Spleen (tissue), 11 donors: ENCODE measurements around the gene TMA7. TPM values are rescaled to one million over a fixed set of nuclear protein-coding genes. Genes with fewer than 3 reads are reported as not detected.
"Not testable (repeated sequence)": the region's sequence is repeated elsewhere in the genome, so short reads cannot be mapped to it uniquely, and the experiment has no call there.

Experiments
- DNase-seq: peaks from one replicate; pipeline ENCODE4 v3.0.0-alpha.2; 2020
- H3K27ac ChIP-seq, 8 donors: fragments of 200-600 bp; sonication (generic) in 7 of 8; 1 replicate in 4 of 8; 2 replicates in 4 of 8; pipeline versions ENCODE4 v1.5.0 to v1.8.0; 2016 to 2021; ENCODE audit warnings: inconsistent platforms in 4 of 8, mild to moderate bottlenecking in 4 of 8, moderate library complexity in 1 of 8
- H3K27me3 ChIP-seq, 7 donors: fragments of 200-600 bp; sonication (generic) in 6 of 7; replicated peaks in 1 of 7; 1 replicate in 4 of 7; 2 replicates in 3 of 7; pipeline versions ENCODE4 v1.5.0 to v1.8.0; 2016 to 2021; ENCODE audit warnings: inconsistent platforms in 3 of 7, mild to moderate bottlenecking in 1 of 7
- H3K36me3 ChIP-seq, 6 donors: fragments of 200-600 bp; sonication (generic) in 5 of 6; 1 replicate in 4 of 6; 2 replicates in 2 of 6; pipeline versions ENCODE4 v1.5.0 to v1.8.0; 2016 to 2021; ENCODE audit warnings: inconsistent platforms in 2 of 6
- H3K4me1 ChIP-seq, 6 donors: fragments of 200-600 bp; sonication (generic) in 5 of 6; 1 replicate in 3 of 6; 2 replicates in 3 of 6; pipeline versions ENCODE4 v1.5.0 to v1.8.0; 2016 to 2021; ENCODE audit warnings: inconsistent platforms in 3 of 6
- H3K4me3 ChIP-seq, 8 donors: fragments of 200-600 bp; sonication (generic) in 7 of 8; 1 replicate in 4 of 8; 2 replicates in 4 of 8; pipeline versions ENCODE4 v1.5.0 to v1.8.0; 2016 to 2021; ENCODE audit warnings: inconsistent platforms in 4 of 8, mild to moderate bottlenecking in 4 of 8, moderate library complexity in 2 of 8
- H3K9me3 ChIP-seq, 8 donors: fragments of 200-600 bp; sonication (generic) in 7 of 8; 1 replicate in 4 of 8; 2 replicates in 4 of 8; pipeline versions ENCODE4 v1.5.0 to v1.8.0; 2016 to 2021; ENCODE audit warnings: inconsistent platforms in 4 of 8
- POLR2A ChIP-seq, 3 donors: fragments of 450-650 bp; IDR thresholded peaks; one replicate each; pipeline ENCODE4 v1.5.1; 2017; ENCODE audit warnings: antibody characterized with exemption in 3 of 3, mild to moderate bottlenecking in 1 of 3
- POLR2AphosphoS5 ChIP-seq, 3 donors: sonication (generic); formaldehyde crosslinking; IDR thresholded peaks; one replicate each; pipeline ENCODE4 v1.5.1; 2017; ENCODE audit warnings: antibody characterized with exemption in 3 of 3
- WGBS, 5 donors: extraction: QIAGEN DNeasy Blood & Tissue Kit in 3 of 5; methylation state at CpG; one replicate each; pipeline versions ENCODE4 v1.1.5 to v1.1.7; 2013 to 2018; 5-methylcytosine and 5-hydroxymethylcytosine counted together
- intact Hi-C: fragments of 100-400 bp; cut with DNase I; formaldehyde crosslinking; loops from one replicate; pipeline ENCODE4 v1.15.0; 2023; ENCODE audit warnings: low total_unique reads
- polyA plus RNA-seq, 3 donors: library from polyadenylated mRNA; stranded (reverse); fragments of 200-250 nt; gene quantifications; one replicate each; pipeline ENCODE4 v1.2.1, GENCODE V29; 2013
- total RNA-seq, 7 donors: library from RNA; depleted of rRNA in 3 of 7; stranded (reverse); fragments of >200 nt in 3 of 7; fragmentation: NEBNext Ultra II Directional in 4 of 7; extraction: Animal tissue kit (Norgen Biotek cat#: 25700) in 4 of 7; gene quantifications; one replicate each; pipeline versions ENCODE4 v1.1.0 to v1.2.1, GENCODE V29; 2016 to 2021
- TF ChIP-seq, protein P1 (sequence below), 11 experiments: fragments of 200-600 bp in 7 of 11; fragments of 450-650 bp in 4 of 11; sonication (generic) in 4 of 11; IDR thresholded peaks in 8 of 11; conservative IDR thresholded peaks in 3 of 11; 1 replicate in 7 of 11; 2 replicates in 4 of 11; pipeline versions ENCODE4 v1.4.0 to v1.8.0; 2016 to 2021; ENCODE audit warnings: antibody characterized with exemption in 11 of 11, inconsistent platforms in 4 of 11, mild to moderate bottlenecking in 1 of 11
- donor health status: healthy with polysubstance abuse.
- donor health status: DM: no; HTN: no; CAD: no; lungs with moderate emphysema.
- donor health status: DM: no; HTN: no; CAD: no.
- donor health status: Bipolar disorder and iron deficiency.
- donor health status: healthy.
- donor health status: DM: no; HTN: no; CAD: no.
- donor health status: DM: yes; HTN: yes; CAD: no.

TMA7 gene
- total and polyA plus RNA-seq, 10 donors = 145 to 753 (median 216) TPM

GRCh38 chr3:48397767-48398681, 42.0 kb upstream of the TMA7 start:
- no peaks in the 10 kb centered on the region for H3K27me3 ChIP-seq
- no peaks in the 10 kb centered on the region for H3K9me3 ChIP-seq
- peak overlapping the region in 2 of 8 donors; percentile 37 to 42 for H3K27ac ChIP-seq
- no peaks in the 10 kb centered on the region for H3K36me3 ChIP-seq
- DNase-seq = no peak
- TF ChIP-seq, protein P1, sequence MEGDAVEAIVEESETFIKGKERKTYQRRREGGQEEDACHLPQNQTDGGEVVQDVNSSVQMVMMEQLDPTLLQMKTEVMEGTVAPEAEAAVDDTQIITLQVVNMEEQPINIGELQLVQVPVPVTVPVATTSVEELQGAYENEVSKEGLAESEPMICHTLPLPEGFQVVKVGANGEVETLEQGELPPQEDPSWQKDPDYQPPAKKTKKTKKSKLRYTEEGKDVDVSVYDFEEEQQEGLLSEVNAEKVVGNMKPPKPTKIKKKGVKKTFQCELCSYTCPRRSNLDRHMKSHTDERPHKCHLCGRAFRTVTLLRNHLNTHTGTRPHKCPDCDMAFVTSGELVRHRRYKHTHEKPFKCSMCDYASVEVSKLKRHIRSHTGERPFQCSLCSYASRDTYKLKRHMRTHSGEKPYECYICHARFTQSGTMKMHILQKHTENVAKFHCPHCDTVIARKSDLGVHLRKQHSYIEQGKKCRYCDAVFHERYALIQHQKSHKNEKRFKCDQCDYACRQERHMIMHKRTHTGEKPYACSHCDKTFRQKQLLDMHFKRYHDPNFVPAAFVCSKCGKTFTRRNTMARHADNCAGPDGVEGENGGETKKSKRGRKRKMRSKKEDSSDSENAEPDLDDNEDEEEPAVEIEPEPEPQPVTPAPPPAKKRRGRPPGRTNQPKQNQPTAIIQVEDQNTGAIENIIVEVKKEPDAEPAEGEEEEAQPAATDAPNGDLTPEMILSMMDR (IDR thresholded peaks at IDR 0.05 in 8 of 11, conservative IDR thresholded peaks at IDR 0.05 in 3 of 11) = no peak
- no peak for TF ChIP-seq POLR2AphosphoS5 (IDR thresholded peaks at IDR 0.05)
- no peak for TF ChIP-seq POLR2A (IDR thresholded peaks at IDR 0.05)
- H3K4me3 ChIP-seq = no peak overlapping the region
- intact Hi-C loops = no loop called here
- 68 to 80% (median 73%) methylated on average over 6 to 9 of the region's 9 CpGs for WGBS, 5 donors
- H3K4me1 ChIP-seq = peaks cover 0 to 33% (median 3%) of the 10 kb centered on the region in 6 donors

- peak; percentile 70 for DNase-seq
- no peaks in the 10 kb centered on the region for H3K9me3 ChIP-seq
- no peak overlapping the region for H3K27ac ChIP-seq
- no peak overlapping the region for H3K4me3 ChIP-seq
- TF ChIP-seq POLR2A (IDR thresholded peaks at IDR 0.05) = no peak
- no peak for TF ChIP-seq POLR2AphosphoS5 (IDR thresholded peaks at IDR 0.05)
- TF ChIP-seq, protein P1 (IDR thresholded peaks at IDR 0.05 in 8 of 11, conservative IDR thresholded peaks at IDR 0.05 in 3 of 11) = no peak
- intact Hi-C loops = no loop called here
- peaks cover 0 to 42% (median 7%) of the 10 kb centered on the region in 6 donors for H3K4me1 ChIP-seq
- H3K36me3 ChIP-seq = no peaks in the 10 kb centered on the region
- 61 to 83% (median 64%) methylated on average over 11 of the region's 11 CpGs for WGBS, 5 donors
- no peaks in the 10 kb centered on the region for H3K27me3 ChIP-seq
These were observed 41.2 kb upstream of the TMA7 start for GRCh38 chr3:48398701-48399386.

GRCh38 chr3:48399387-48400172, 40.5 kb upstream of the TMA7 start:
- H3K4me1 ChIP-seq = peaks cover 0 to 49% (median 15%) of the 10 kb centered on the region in 6 donors
- no peaks in the 10 kb centered on the region for H3K36me3 ChIP-seq
- WGBS, 5 donors = 51 to 61% (median 54%) methylated on average over 4 of the region's 4 CpGs
- intact Hi-C loops = loop anchor here (2.0 kb wide), 2 partner anchors 35 to 149 kb away; no protein-coding TSS in a partner anchor
- TF ChIP-seq POLR2AphosphoS5 (IDR thresholded peaks at IDR 0.05) = peak in 2 of 3 donors; percentile 7 to 22
- no peak for TF ChIP-seq POLR2A (IDR thresholded peaks at IDR 0.05)
- no peaks in the 10 kb centered on the region for H3K27me3 ChIP-seq
- DNase-seq = no peak
- no peaks in the 10 kb centered on the region for H3K9me3 ChIP-seq
- no peak overlapping the region for H3K27ac ChIP-seq
- H3K4me3 ChIP-seq = no peak overlapping the region

DNA sequence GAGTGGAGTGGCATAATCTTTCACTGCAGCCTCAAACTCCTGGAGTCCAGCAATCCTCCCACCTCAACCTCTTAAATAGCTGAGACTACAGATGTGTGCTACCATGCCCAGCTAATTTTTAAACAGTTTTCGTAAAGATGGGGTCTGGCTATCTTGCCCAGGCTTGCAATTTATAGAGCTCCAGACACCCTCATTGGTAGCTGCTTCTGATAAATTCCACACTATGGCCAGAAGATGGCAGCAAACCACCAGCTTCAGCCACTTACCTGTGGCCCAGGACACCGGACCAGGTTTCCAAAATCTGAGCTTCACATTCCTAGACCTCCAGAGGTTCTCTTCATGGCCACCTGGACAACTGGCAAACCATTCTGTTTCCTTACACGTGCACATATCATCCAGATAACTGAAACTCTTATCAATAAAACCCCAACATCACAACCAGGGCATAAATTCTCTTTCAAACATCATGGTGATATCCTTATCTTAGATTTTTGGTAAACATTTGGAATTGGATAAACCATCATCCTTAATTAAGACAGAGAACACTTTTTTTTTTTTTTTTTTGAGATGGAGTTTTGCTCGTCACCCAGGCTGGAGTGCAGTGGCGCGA, 39.1 kb upstream of the TMA7 start:
- no peak overlapping the region for H3K4me3 ChIP-seq
- peaks cover 0 to 55% (median 19%) of the 10 kb centered on the region in 6 donors for H3K4me1 ChIP-seq
- 58 to 65% (median 59%) methylated on average over 6 of the region's 6 CpGs for WGBS, 5 donors
- DNase-seq = peak; percentile 77
- TF ChIP-seq, protein P1 (IDR thresholded peaks at IDR 0.05 in 8 of 11, conservative IDR thresholded peaks at IDR 0.05 in 3 of 11) = peak; percentile 81 to 93 (median 89)
- no peak for TF ChIP-seq POLR2A (IDR thresholded peaks at IDR 0.05)
- H3K36me3 ChIP-seq = peaks cover 0 to 10% (median 0%) of the 10 kb centered on the region in 6 donors
- no peaks in the 10 kb centered on the region for H3K27me3 ChIP-seq
- intact Hi-C loops = loop anchor here (2.0 kb wide), 2 partner anchors 34 to 148 kb away; no protein-coding TSS in a partner anchor
- no peaks in the 10 kb centered on the region for H3K9me3 ChIP-seq
- H3K27ac ChIP-seq = no peak overlapping the region

DNA sequence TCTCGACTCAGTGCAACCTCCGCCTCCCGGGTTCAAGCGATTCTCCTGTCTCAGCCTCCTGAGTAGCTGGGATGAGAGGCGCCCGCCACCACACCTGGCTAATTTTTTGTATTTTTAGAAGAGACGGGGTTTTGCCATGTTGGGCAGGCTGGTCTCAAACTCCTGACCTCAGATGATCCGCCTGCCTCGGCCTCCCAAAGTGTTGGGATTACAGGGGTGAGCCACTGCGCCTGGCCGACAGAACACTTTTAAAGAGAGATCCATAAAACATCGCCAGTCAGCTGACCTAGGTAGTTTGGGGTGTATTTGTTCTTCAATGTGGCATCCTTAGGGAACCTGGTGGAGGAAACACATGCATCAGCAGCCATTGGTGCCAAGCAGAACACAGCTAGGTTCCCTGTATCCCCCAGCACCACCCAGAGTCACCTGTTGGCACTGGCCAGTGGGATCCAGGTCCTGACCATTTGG, 38.6 kb upstream of the TMA7 start:
- DNase-seq, H3K9me3 ChIP-seq, H3K27me3 ChIP-seq, H3K4me3 ChIP-seq: not testable (repeated sequence)
- H3K27ac ChIP-seq = peak overlapping the region in 2 of 8 donors; percentile 42 to 62
- WGBS, 5 donors = 91 to 98% (median 93%) methylated on average over 12 of the region's 12 CpGs
- peaks cover 0 to 16% (median 0%) of the 10 kb centered on the region in 6 donors for H3K36me3 ChIP-seq
- H3K4me1 ChIP-seq = peaks cover 0 to 55% (median 19%) of the 10 kb centered on the region in 6 donors
- intact Hi-C loops = loop anchor here (2.0 kb wide), 2 partner anchors 33 to 147 kb away; no protein-coding TSS in a partner anchor
